HepG2 (cell line): Measurements from ENCODE around the gene ZSCAN31. TPM values are rescaled to one million over a fixed set of nuclear protein-coding genes. Genes with fewer than 3 reads are reported as not detected.

ENCODE experiments used
- ARHGAP35 ChIP-seq: sonication (generic); formaldehyde crosslinking; IDR thresholded peaks from 2 replicates; pipeline ENCODE4 v1.9.0; 2022; ENCODE audit warnings: mild to moderate bottlenecking, inconsistent platforms, moderate library complexity, missing genetic modification reagents, borderline replicate concordance
- BHLHE40 ChIP-seq: IDR thresholded peaks from 2 replicates; pipeline ENCODE4 v1.6.1; 2011; ENCODE audit warnings: low read length, improper control_type of control experiment
- ELF3 ChIP-seq: IDR thresholded peaks from 2 replicates; pipeline ENCODE4 v1.6.1; 2016; ENCODE audit warnings: missing genetic modification reagents, missing compliant biosample characterization
- ETV5 ChIP-seq: IDR thresholded peaks from 2 replicates; pipeline ENCODE4 v1.6.1; 2018; ENCODE audit warnings: missing biosample characterization, missing genetic modification reagents, inconsistent platforms, borderline replicate concordance
- MED1 ChIP-seq: sonication (generic); formaldehyde crosslinking; IDR thresholded peaks from 2 replicates; pipeline ENCODE4 v1.4.0; 2020; ENCODE audit warnings: missing genetic modification reagents
- SALL1 ChIP-seq: sonication (generic); formaldehyde crosslinking; IDR thresholded peaks from 2 replicates; pipeline ENCODE4 v1.8.0; 2022; ENCODE audit warnings: mild to moderate bottlenecking, missing genetic modification reagents
- SOX13 ChIP-seq, 3 experiments: fragments of 450-650 bp in 1 of 3; sonication (generic) in 1 of 3; formaldehyde crosslinking in 1 of 3; IDR thresholded peaks in 2 of 3; conservative IDR thresholded peaks in 1 of 3; 2 replicates each; pipeline versions ENCODE4 v1.5.0 to v1.6.1; 2016 to 2020; ENCODE audit warnings: antibody characterized with exemption in 1 of 3, mild to moderate bottlenecking in 1 of 3, missing compliant biosample characterization in 1 of 3, missing genetic modification reagents in 1 of 3, moderate library complexity in 1 of 3
- TGIF2 ChIP-seq: IDR thresholded peaks from 2 replicates; pipeline ENCODE4 v1.6.1; 2016; ENCODE audit warnings: control low read depth, missing compliant biosample characterization
- ZFAT ChIP-seq: sonication (generic); formaldehyde crosslinking; conservative IDR thresholded peaks from 2 replicates; pipeline ENCODE4 v1.8.1; 2023; ENCODE audit warnings: missing genetic modification reagents, inconsistent platforms
- ZNF12 ChIP-seq: sonication (generic); formaldehyde crosslinking; IDR thresholded peaks from 2 replicates; pipeline ENCODE4 v1.5.0; 2020; ENCODE audit warnings: missing genetic modification reagents
- ZNF121 ChIP-seq: sonication (generic); formaldehyde crosslinking; IDR thresholded peaks from 2 replicates; pipeline ENCODE4 v1.5.0; 2020; ENCODE audit warnings: mild to moderate bottlenecking, missing genetic modification reagents
- ZNF136 ChIP-seq: sonication (generic); formaldehyde crosslinking; IDR thresholded peaks from 2 replicates; pipeline ENCODE4 v1.8.1; 2022; ENCODE audit warnings: low read depth, mild to moderate bottlenecking, moderate library complexity, missing genetic modification reagents
- ZNF234 ChIP-seq: sonication (generic); formaldehyde crosslinking; conservative IDR thresholded peaks from 2 replicates; pipeline ENCODE4 v1.5.1; 2020; ENCODE audit warnings: mild to moderate bottlenecking, missing genetic modification reagents
- ZNF652 ChIP-seq: IDR thresholded peaks from 2 replicates; pipeline ENCODE4 v1.6.1; 2016; ENCODE audit warnings: low read depth, borderline replicate concordance
- polyA plus RNA-seq, 8 experiments: library from polyadenylated mRNA; depleted of rRNA in 3 of 8; stranded (reverse) in 7 of 8; unstranded in 1 of 8; fragments of >200 nt; fragmentation: Illumina TruSeq in 4 of 8; extraction: Trizol in 4 of 8; gene quantifications; 2 replicates each; pipeline versions ENCODE4 v1.2.1 to v1.2.3, GENCODE V29; 2011 to 2016; ENCODE audit warnings: low read depth in 4 of 8, missing spikeins in 1 of 8, mixed read lengths in 1 of 8; ENCODE audit not compliant: insufficient read depth in 1 of 8
- total RNA-seq, 5 experiments: library from RNA; depleted of rRNA; stranded (reverse); fragments of >200 nt; fragmentation: Illumina TruSeq; extraction: Trizol; gene quantifications; 2 replicates each; pipeline ENCODE4 v1.2.3, GENCODE V29; 2016; ENCODE audit warnings: low read depth in 1 of 5
- TF ChIP-seq, protein P1 (sequence below), 2 experiments: sonication (generic) in 1 of 2; formaldehyde crosslinking in 1 of 2; IDR thresholded peaks; 2 replicates each; pipeline versions ENCODE4 v1.4.0 to v1.6.1; 2016 to 2020; ENCODE audit warnings: borderline replicate concordance in 1 of 2, low read depth in 1 of 2, mild to moderate bottlenecking in 1 of 2, missing genetic modification reagents in 1 of 2
- TF ChIP-seq, protein P2 (sequence below): conservative IDR thresholded peaks from 2 replicates; pipeline ENCODE4 v1.6.1; 2018; ENCODE audit warnings: missing genetic modification reagents
- TF ChIP-seq, protein P3 (sequence below): sonication (generic); formaldehyde crosslinking; IDR thresholded peaks from 2 replicates; pipeline ENCODE4 v1.4.0; 2020; ENCODE audit warnings: mild to moderate bottlenecking, missing genetic modification reagents
- TF ChIP-seq, protein P4 (sequence below): sonication (generic); formaldehyde crosslinking; IDR thresholded peaks from 2 replicates; pipeline ENCODE4 v1.4.0; 2020; ENCODE audit warnings: mild to moderate bottlenecking, missing genetic modification reagents, borderline replicate concordance

The ZSCAN31 gene
- total and polyA plus RNA-seq, 2 of the 13 experiments (the other 11 are each of a cell fraction or from before 2014, with no cell fraction given), result 5.3 to 6.2 TPM

DNA sequence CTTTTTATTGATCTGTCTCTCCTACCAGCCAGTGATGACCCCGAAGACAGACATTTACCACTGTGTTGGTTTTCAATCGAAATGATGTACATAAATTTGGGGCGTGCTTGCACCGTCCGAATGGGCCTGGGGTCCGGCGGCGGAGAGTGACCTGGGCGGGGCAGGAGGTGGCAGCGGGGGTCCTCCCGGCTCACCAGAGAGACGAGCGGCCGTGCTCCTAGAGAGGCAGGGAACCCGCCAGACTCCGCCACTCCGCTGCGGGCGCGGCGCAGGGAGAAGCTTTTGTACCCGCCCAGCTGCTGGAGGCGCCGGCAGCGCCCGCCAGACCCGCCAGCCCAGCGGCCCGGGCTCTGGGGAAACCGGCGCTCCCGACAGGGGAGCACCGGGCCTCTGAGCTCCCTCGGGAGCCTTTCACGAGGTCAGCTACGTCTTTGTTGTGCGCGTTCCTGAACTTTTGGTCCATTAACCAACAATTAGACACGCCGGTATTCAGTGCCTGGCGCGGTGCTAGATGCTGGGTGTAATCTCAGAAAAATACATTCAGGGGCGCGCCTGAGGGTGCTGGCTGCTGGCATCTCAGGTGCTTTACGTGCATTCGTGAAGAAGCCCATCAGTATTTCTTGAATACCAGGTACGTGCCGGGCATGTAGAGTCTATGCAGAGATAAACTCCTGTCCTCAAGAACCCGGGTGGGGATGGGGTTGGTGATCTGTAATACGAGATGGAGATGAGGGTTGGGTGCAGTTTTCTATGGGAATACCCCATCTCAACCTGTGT, 54.5 kb downstream of the ZSCAN31 start, which contains the start of gene PGBD1 (continued):
- peak; percentile 71 for TF ChIP-seq MED1
- no peak for TF ChIP-seq SOX13 (IDR thresholded peaks at IDR 0.05)
- TF ChIP-seq SOX13 (CRISPR knock-in tag; conservative IDR thresholded peaks at IDR 0.05 in 1 of 2, IDR thresholded peaks at IDR 0.05 in 1 of 2), result peak in 1 of 2 experiments; percentile 48; a peak in 1 of 4 replicates
- no peak for TF ChIP-seq ZNF234 (CRISPR knock-in tag)
- peak; percentile 80; the same call in 1 of the 2 replicates for TF ChIP-seq TGIF2 (CRISPR knock-in tag)
- no peak; the same call in 1 of the 2 replicates for TF ChIP-seq ZNF136 (CRISPR knock-in tag)
- 0 out of 2 replicates have a peak, but pooled peaks have one; percentile 15 for TF ChIP-seq ELF3
- TF ChIP-seq, protein P1, sequence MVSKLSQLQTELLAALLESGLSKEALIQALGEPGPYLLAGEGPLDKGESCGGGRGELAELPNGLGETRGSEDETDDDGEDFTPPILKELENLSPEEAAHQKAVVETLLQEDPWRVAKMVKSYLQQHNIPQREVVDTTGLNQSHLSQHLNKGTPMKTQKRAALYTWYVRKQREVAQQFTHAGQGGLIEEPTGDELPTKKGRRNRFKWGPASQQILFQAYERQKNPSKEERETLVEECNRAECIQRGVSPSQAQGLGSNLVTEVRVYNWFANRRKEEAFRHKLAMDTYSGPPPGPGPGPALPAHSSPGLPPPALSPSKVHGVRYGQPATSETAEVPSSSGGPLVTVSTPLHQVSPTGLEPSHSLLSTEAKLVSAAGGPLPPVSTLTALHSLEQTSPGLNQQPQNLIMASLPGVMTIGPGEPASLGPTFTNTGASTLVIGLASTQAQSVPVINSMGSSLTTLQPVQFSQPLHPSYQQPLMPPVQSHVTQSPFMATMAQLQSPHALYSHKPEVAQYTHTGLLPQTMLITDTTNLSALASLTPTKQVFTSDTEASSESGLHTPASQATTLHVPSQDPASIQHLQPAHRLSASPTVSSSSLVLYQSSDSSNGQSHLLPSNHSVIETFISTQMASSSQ (IDR thresholded peaks at IDR 0.05; ENCODE audit: low read depth), result no peak
- TF ChIP-seq, protein P1 (CRISPR knock-in tag; IDR thresholded peaks at IDR 0.05; ENCODE audit: borderline replicate concordance), result peak; percentile 35; the same call in 1 of the 2 replicates
- 0 out of 2 replicates have a peak, but pooled peaks have one; percentile 15 for TF ChIP-seq BHLHE40
- TF ChIP-seq, protein P2, sequence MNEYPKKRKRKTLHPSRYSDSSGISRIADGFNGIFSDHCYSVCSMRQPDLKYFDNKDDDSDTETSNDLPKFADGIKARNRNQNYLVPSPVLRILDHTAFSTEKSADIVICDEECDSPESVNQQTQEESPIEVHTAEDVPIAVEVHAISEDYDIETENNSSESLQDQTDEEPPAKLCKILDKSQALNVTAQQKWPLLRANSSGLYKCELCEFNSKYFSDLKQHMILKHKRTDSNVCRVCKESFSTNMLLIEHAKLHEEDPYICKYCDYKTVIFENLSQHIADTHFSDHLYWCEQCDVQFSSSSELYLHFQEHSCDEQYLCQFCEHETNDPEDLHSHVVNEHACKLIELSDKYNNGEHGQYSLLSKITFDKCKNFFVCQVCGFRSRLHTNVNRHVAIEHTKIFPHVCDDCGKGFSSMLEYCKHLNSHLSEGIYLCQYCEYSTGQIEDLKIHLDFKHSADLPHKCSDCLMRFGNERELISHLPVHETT (CRISPR knock-in tag), result no peak
- peak; percentile 80 for TF ChIP-seq SALL1 (CRISPR knock-in tag)
- TF ChIP-seq, protein P3, sequence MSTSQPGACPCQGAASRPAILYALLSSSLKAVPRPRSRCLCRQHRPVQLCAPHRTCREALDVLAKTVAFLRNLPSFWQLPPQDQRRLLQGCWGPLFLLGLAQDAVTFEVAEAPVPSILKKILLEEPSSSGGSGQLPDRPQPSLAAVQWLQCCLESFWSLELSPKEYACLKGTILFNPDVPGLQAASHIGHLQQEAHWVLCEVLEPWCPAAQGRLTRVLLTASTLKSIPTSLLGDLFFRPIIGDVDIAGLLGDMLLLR, result no peak
- TF ChIP-seq ZFAT, result no peak
- TF ChIP-seq ZNF121, result no peak; the same call in 1 of the 2 replicates
- TF ChIP-seq, protein P4, sequence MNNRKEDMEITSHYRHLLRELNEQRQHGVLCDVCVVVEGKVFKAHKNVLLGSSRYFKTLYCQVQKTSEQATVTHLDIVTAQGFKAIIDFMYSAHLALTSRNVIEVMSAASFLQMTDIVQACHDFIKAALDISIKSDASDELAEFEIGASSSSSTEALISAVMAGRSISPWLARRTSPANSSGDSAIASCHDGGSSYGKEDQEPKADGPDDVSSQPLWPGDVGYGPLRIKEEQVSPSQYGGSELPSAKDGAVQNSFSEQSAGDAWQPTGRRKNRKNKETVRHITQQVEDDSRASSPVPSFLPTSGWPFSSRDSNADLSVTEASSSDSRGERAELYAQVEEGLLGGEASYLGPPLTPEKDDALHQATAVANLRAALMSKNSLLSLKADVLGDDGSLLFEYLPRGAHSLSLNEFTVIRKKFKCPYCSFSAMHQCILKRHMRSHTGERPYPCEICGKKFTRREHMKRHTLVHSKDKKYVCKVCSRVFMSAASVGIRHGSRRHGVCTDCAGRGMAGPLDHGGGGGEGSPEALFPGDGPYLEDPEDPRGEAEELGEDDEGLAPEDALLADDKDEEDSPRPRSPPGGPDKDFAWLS (CRISPR knock-in tag), result no peak
- no peak for TF ChIP-seq ZNF12
- no peak for TF ChIP-seq ARHGAP35 (CRISPR knock-in tag)
- TF ChIP-seq ZNF652, result peak; percentile 75; the same call in 1 of the 2 replicates
- no peak; the same call in 1 of the 2 replicates for TF ChIP-seq ETV5 (CRISPR knock-in tag)
